Trophoblast cell (in vitro differentiated cells and primary cell): Measurements from ENCODE around the gene KYAT1.
"Not testable (repeated sequence)": the region's sequence is repeated elsewhere in the genome, so short reads cannot be mapped to it uniquely, and the experiment has no call there.

Experiments
- DNase-seq, 2 donors: peaks; one replicate each; pipeline ENCODE4 v3.0.0-alpha.2; 2016
- H2AFZ ChIP-seq: 2 replicates; pipeline ENCODE4 v1.6.1; 2013; ENCODE audit warnings: low read length, moderate library complexity, mild to moderate bottlenecking; ENCODE audit not compliant: insufficient read depth, poor library complexity
- H2AK5ac ChIP-seq: 2 replicates; pipeline ENCODE4 v1.6.1; 2013; ENCODE audit warnings: mild to moderate bottlenecking, low read length
- H2BK120ac ChIP-seq: 2 replicates; pipeline ENCODE4 v1.6.1; 2013; ENCODE audit warnings: low read length, mild to moderate bottlenecking, moderate library complexity; ENCODE audit not compliant: insufficient read depth, poor library complexity
- H2BK12ac ChIP-seq: 2 replicates; pipeline ENCODE4 v1.6.1; 2013; ENCODE audit warnings: mild to moderate bottlenecking, low read length, moderate library complexity
- H2BK5ac ChIP-seq: 2 replicates; pipeline ENCODE4 v1.6.1; 2013; ENCODE audit warnings: low read length, low read depth, moderate library complexity, mild to moderate bottlenecking; ENCODE audit not compliant: poor library complexity
- H3K14ac ChIP-seq: 2 replicates; pipeline ENCODE4 v1.6.1; 2013; ENCODE audit warnings: mild to moderate bottlenecking, low read length
- H3K18ac ChIP-seq: 2 replicates; pipeline ENCODE4 v1.6.1; 2013; ENCODE audit warnings: mild to moderate bottlenecking, low read length
- H3K23ac ChIP-seq: 2 replicates; pipeline ENCODE4 v1.6.1; 2013; ENCODE audit warnings: low read length
- H3K27ac ChIP-seq: 2 replicates; pipeline ENCODE4 v1.5.1; 2013; ENCODE audit warnings: low read depth, mild to moderate bottlenecking, inconsistent platforms, low read length, moderate library complexity
- H3K27me3 ChIP-seq: 2 replicates; pipeline ENCODE4 v1.6.1; 2013; ENCODE audit warnings: inconsistent platforms, mild to moderate bottlenecking, low read length, moderate library complexity; ENCODE audit not compliant: insufficient read depth
- H3K36me3 ChIP-seq, 2 experiments: 1 replicate in 1 of 2; 2 replicates in 1 of 2; pipeline ENCODE4 v1.6.1; 2013; ENCODE audit warnings: low read length in 2 of 2, mild to moderate bottlenecking in 2 of 2, moderate library complexity in 1 of 2; ENCODE audit not compliant: insufficient read depth in 2 of 2, control insufficient read depth in 1 of 2
- H3K4ac ChIP-seq: 2 replicates; pipeline ENCODE4 v1.6.1; 2013; ENCODE audit warnings: low read depth, mild to moderate bottlenecking, low read length, moderate library complexity
- H3K4me1 ChIP-seq, 2 experiments: 1 replicate in 1 of 2; 2 replicates in 1 of 2; pipeline ENCODE4 v1.6.1; 2013; ENCODE audit warnings: low read length in 2 of 2, mild to moderate bottlenecking in 2 of 2, moderate library complexity in 1 of 2; ENCODE audit not compliant: insufficient read depth in 2 of 2, control insufficient read depth in 1 of 2
- H3K4me2 ChIP-seq: 2 replicates; pipeline ENCODE4 v1.6.1; 2013; ENCODE audit warnings: inconsistent platforms, mild to moderate bottlenecking, low read length, moderate library complexity
- H3K4me3 ChIP-seq: 2 replicates; pipeline ENCODE4 v1.5.1; 2013; ENCODE audit warnings: mild to moderate bottlenecking, low read depth, low read length, inconsistent platforms
- H3K79me1 ChIP-seq: one replicate; pipeline ENCODE4 v1.6.1; 2013; ENCODE audit warnings: low read length
- H3K79me2 ChIP-seq: 2 replicates; pipeline ENCODE4 v1.6.1; 2013; ENCODE audit warnings: low read length, mild to moderate bottlenecking; ENCODE audit not compliant: control insufficient read depth, insufficient read depth, poor library complexity
- H3K9ac ChIP-seq: 2 replicates; pipeline ENCODE4 v1.6.1; 2013; ENCODE audit warnings: mild to moderate bottlenecking, low read length
- H3K9me3 ChIP-seq: 2 replicates; pipeline ENCODE4 v1.6.1; 2013; ENCODE audit warnings: low read depth, mild to moderate bottlenecking, control low read depth, inconsistent platforms, low read length; ENCODE audit not compliant: insufficient read depth
- H4K12ac ChIP-seq: 2 replicates; pipeline ENCODE4 v1.6.1; 2013; ENCODE audit warnings: low read depth, mild to moderate bottlenecking, low read length, moderate library complexity
- H4K8ac ChIP-seq: 2 replicates; pipeline ENCODE4 v1.6.1; 2013; ENCODE audit warnings: low read depth, mild to moderate bottlenecking, low read length, moderate library complexity
- H4K91ac ChIP-seq: one replicate; pipeline ENCODE4 v1.6.1; 2013; ENCODE audit warnings: low read depth, mild to moderate bottlenecking, low read length, moderate library complexity
- WGBS: extraction: QIAGEN DNeasy Blood & Tissue Kit; methylation state at CpG from one replicate; pipeline ENCODE4 v1.1.7; 2013; ENCODE audit warnings: missing lambda C conversion rate; ENCODE audit not compliant: insufficient read length, insufficient coverage; ENCODE audit errors: extremely low coverage; 5-methylcytosine and 5-hydroxymethylcytosine counted together

Gene KYAT1

GRCh38 chr9:128843171-128843570, 38.6 kb downstream of the KYAT1 start:
- not testable (repeated sequence) for H3K27me3 ChIP-seq, H2AK5ac ChIP-seq, H3K27ac ChIP-seq, H4K12ac ChIP-seq, H4K91ac ChIP-seq, H2BK120ac ChIP-seq, H3K36me3 ChIP-seq, H3K18ac ChIP-seq, H4K8ac ChIP-seq, H2BK12ac ChIP-seq, H3K4me3 ChIP-seq, H3K14ac ChIP-seq, H3K79me2 ChIP-seq, H3K9ac ChIP-seq, H3K23ac ChIP-seq, H3K79me1 ChIP-seq, H2BK5ac ChIP-seq, H3K4me2 ChIP-seq, H2AFZ ChIP-seq, H3K9me3 ChIP-seq, H3K4ac ChIP-seq
- peaks cover 8 to 16% of the 10 kb centered on the region in 2 experiments for H3K4me1 ChIP-seq
- no CpG with 5 or more reads among the region's 7 CpGs for WGBS
- peak; percentile 94 to 95 for DNase-seq

DNA sequence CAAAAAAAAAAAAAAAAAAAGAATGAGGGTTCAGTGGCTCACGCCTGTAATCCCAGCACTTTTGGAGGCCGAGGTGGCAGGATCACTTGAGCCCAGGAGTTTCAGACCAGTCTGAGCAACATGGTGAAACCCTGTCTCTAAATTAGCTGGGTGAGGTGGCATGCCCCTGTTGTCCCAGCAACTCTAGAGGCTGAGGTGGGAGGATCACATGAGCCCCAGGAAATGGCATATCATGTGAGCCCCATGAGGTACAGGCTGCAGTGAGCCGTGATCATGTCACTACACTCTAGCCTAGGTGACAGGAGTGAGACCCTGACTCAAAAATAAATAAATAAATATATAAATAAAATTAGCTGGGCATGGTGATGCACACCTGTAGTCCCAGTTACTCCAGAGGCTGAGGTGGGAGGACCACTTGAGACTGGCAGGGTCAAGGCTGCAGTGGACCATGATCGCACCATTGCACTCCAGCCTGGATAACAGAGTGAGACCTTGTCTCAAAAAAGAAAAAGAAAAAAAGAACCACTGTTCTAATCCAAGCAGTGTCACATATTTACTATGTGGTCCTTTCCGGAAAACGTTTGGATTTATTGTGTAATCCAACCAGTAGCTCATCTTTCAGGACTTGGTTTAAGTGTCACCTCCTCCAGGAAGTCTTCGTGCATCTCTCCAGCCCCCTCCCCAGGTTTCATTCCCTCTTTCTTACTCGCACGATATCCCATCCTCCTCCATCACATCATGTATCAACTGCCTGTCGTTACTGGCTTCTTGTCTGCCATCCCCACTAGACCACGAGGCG, 39.9 kb downstream of the KYAT1 start:
- no peak overlapping the region for H3K9ac ChIP-seq
- H3K4me2 ChIP-seq, result no peak overlapping the region
- H2AFZ ChIP-seq, result no peak overlapping the region
- no peak overlapping the region for H4K8ac ChIP-seq
- no peak overlapping the region for H2BK120ac ChIP-seq
- no peak overlapping the region for H3K4me3 ChIP-seq
- H3K27ac ChIP-seq, result no peak overlapping the region
- H3K27me3 ChIP-seq, result no peaks in the 10 kb centered on the region
- no peaks in the 10 kb centered on the region for H3K79me2 ChIP-seq
- H3K4me1 ChIP-seq, result peaks cover 13 to 20% of the 10 kb centered on the region in 2 experiments
- H2BK12ac ChIP-seq, result no peak overlapping the region
- no peak overlapping the region for H2AK5ac ChIP-seq
- no peaks in the 10 kb centered on the region for H3K79me1 ChIP-seq
- H4K12ac ChIP-seq, result no peak overlapping the region
- no peak overlapping the region for H3K23ac ChIP-seq
- H2BK5ac ChIP-seq, result no peak overlapping the region
- peaks cover 0 to 3% of the 10 kb centered on the region in 2 experiments for H3K36me3 ChIP-seq
- H3K4ac ChIP-seq, result no peak overlapping the region
- no peak for DNase-seq
- no peak overlapping the region for H3K18ac ChIP-seq
- no peaks in the 10 kb centered on the region for H3K9me3 ChIP-seq
- no peak overlapping the region for H3K14ac ChIP-seq
- no peak overlapping the region for H4K91ac ChIP-seq
- WGBS, result 100% methylated on average over 3 of the region's 12 CpGs

GRCh38 chr9:128840524-128840923, 41.2 kb downstream of the KYAT1 start:
- Histone ChIP-seq H3K4me2 (no peak overlapping the region), H2AFZ (no peak overlapping the region), H3K27me3 (no peaks in the 10 kb centered on the region), H4K12ac (no peak overlapping the region), H2BK12ac (no peak overlapping the region), H3K79me1 (no peaks in the 10 kb centered on the region), H3K9ac (no peak overlapping the region), H3K9me3 (no peaks in the 10 kb centered on the region), H3K4me1 (peaks cover 9 to 15% of the 10 kb centered on the region in 2 experiments), H3K4me3 (no peak overlapping the region), H2BK5ac (no peak overlapping the region), H3K36me3 (peaks cover 3% of the 10 kb centered on the region in 2 experiments), H4K8ac (no peak overlapping the region), H3K4ac (no peak overlapping the region), H2BK120ac (no peak overlapping the region), H4K91ac (no peak overlapping the region), H3K18ac (no peak overlapping the region), H3K23ac (no peak overlapping the region), H3K79me2 (no peaks in the 10 kb centered on the region), H2AK5ac (no peak overlapping the region), H3K27ac (no peak overlapping the region), H3K14ac (no peak overlapping the region)
- no peak for DNase-seq
- WGBS, result no CpG with 5 or more reads among the region's 1 CpG

DNA sequence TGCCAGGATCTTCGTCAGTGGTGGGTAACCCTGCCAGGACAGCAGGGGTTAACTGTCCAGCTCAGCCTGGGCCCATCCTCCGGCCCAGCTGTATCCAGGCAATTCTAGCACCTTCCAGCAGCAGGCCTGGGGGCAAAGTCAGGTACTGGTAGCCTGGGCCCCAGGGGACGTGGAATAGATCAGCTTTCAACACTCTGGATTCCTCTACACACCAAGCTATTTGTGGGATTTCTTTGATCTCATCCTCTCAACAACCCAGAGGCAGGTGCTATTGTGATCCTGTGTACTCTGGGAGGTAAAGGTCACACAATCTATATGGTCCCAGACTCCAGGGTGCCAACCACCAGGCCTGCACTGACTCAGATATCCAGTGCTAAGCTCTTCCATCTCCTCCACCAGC, 43.4 kb downstream of the KYAT1 start:
- Histone ChIP-seq H3K27ac (no peak overlapping the region), H3K9ac (no peak overlapping the region), H2BK12ac (no peak overlapping the region), H3K14ac (no peak overlapping the region), H2BK120ac (no peak overlapping the region), H3K79me2 (no peaks in the 10 kb centered on the region), H3K4ac (no peak overlapping the region), H3K36me3 (peaks cover 3 to 8% of the 10 kb centered on the region in 2 experiments), H2BK5ac (no peak overlapping the region), H3K4me3 (no peak overlapping the region), H3K4me1 (peaks cover 8 to 9% of the 10 kb centered on the region in 2 experiments), H3K23ac (no peak overlapping the region), H2AFZ (no peak overlapping the region), H3K18ac (no peak overlapping the region), H3K27me3 (no peaks in the 10 kb centered on the region), H4K8ac (no peak overlapping the region), H3K79me1 (no peaks in the 10 kb centered on the region), H3K4me2 (no peak overlapping the region), H4K91ac (no peak overlapping the region), H2AK5ac (no peak overlapping the region), H4K12ac (no peak overlapping the region), H3K9me3 (peaks cover 2% of the 10 kb centered on the region)
- DNase-seq, result peak; percentile 94 to 97
- WGBS, result no CpG with 5 or more reads among the region's 3 CpGs
